DOHH2 (cell line): ENCODE results near the gene TMEM203.
A peak's percentile ranks its signal among the peaks of the same experiment; 100 is the strongest.

Source experiments
- H3F3A ChIP-seq: fragments of 200-600 bp; sonication (generic), shearing (Covaris generic); 2 replicates; pipeline ENCODE4 v1.6.0; 2016; ENCODE audit warnings: antibody characterized with exemption, mild to moderate bottlenecking; ENCODE audit not compliant: control insufficient read depth, insufficient read depth
- H3K27ac ChIP-seq: fragments of 200-600 bp; sonication (generic); 2 replicates; pipeline ENCODE4 v1.5.1; 2014; ENCODE audit warnings: low read depth, mild to moderate bottlenecking, low read length, moderate library complexity
- H3K27me3 ChIP-seq: fragments of 200-600 bp; sonication (generic); 2 replicates; pipeline ENCODE4 v1.6.1; 2014; ENCODE audit warnings: mild to moderate bottlenecking, low read length, mixed read lengths; ENCODE audit not compliant: control insufficient read depth
- H3K36me3 ChIP-seq: fragments of 200-600 bp; sonication (generic); 2 replicates; pipeline ENCODE4 v1.6.1; 2014; ENCODE audit warnings: mild to moderate bottlenecking, low read length, moderate library complexity, mixed read lengths; ENCODE audit not compliant: control insufficient read depth
- H3K4me1 ChIP-seq: fragments of 200-600 bp; sonication (generic); 2 replicates; pipeline ENCODE4 v1.6.1; 2014; ENCODE audit warnings: mild to moderate bottlenecking, low read length, mixed read lengths; ENCODE audit not compliant: control insufficient read depth
- H3K4me2 ChIP-seq: fragments of 200-600 bp; sonication (generic); 2 replicates; pipeline ENCODE4 v1.6.0; 2014; ENCODE audit warnings: mild to moderate bottlenecking, low read length, moderate library complexity
- H3K4me3 ChIP-seq: fragments of 200-600 bp; sonication (generic); 2 replicates; pipeline ENCODE4 v1.5.1; 2014; ENCODE audit warnings: mild to moderate bottlenecking, low read length, mixed read lengths
- H3K79me2 ChIP-seq: fragments of 200-600 bp; sonication (generic); 2 replicates; pipeline ENCODE4 v1.6.1; 2014; ENCODE audit warnings: mild to moderate bottlenecking, low read length, mixed read lengths; ENCODE audit not compliant: control insufficient read depth
- H3K9me2 ChIP-seq: fragments of 200-600 bp; sonication (generic); replicated peaks from 2 replicates; pipeline ENCODE4 v1.6.1; 2014; ENCODE audit warnings: mild to moderate bottlenecking, low read length, mixed read lengths; ENCODE audit not compliant: control insufficient read depth
- H3K9me3 ChIP-seq: fragments of 200-600 bp; sonication (generic); 2 replicates; pipeline ENCODE4 v1.6.1; 2014; ENCODE audit warnings: antibody characterized with exemption, low read length, mixed read lengths; ENCODE audit not compliant: control insufficient read depth, insufficient read depth
- H4K20me1 ChIP-seq: fragments of 200-600 bp; sonication (generic); 2 replicates; pipeline ENCODE4 v1.6.0; 2014; ENCODE audit warnings: low read depth, mild to moderate bottlenecking, antibody characterized with exemption, low read length, moderate library complexity; ENCODE audit not compliant: control insufficient read depth, insufficient read depth
- CTCF ChIP-seq: fragments of 200-600 bp; sonication (generic); IDR thresholded peaks from one replicate; pipeline ENCODE4 v1.5.1; 2014; ENCODE audit warnings: antibody characterized with exemption, mild to moderate bottlenecking, low read depth, low read length; ENCODE audit not compliant: poor library complexity, severe bottlenecking
- EZH2phosphoT487 ChIP-seq: fragments of 200-600 bp; sonication (generic); IDR thresholded peaks from 2 replicates; pipeline ENCODE4 v1.6.1; 2017; ENCODE audit warnings: borderline replicate concordance, mild to moderate bottlenecking, antibody characterized with exemption, low read length, moderate library complexity, mixed read lengths

TMEM203 gene

GRCh38 chr9:137226338-137227053, 21.0 kb upstream of the TMEM203 start:
- no peak overlapping the region for H3K27ac ChIP-seq
- no peak for TF ChIP-seq EZH2phosphoT487
- TF ChIP-seq CTCF = no peak
- H4K20me1 ChIP-seq = no peaks in the 10 kb centered on the region
- no peaks in the 10 kb centered on the region for H3K9me2 ChIP-seq
- H3K36me3 ChIP-seq = no peaks in the 10 kb centered on the region
- H3K27me3 ChIP-seq = peaks cover 13% of the 10 kb centered on the region
- H3K4me3 ChIP-seq = no peak overlapping the region
- H3F3A ChIP-seq = peaks cover 6% of the 10 kb centered on the region
- peaks cover 35% of the 10 kb centered on the region for H3K4me1 ChIP-seq
- no peaks in the 10 kb centered on the region for H3K9me3 ChIP-seq
- no peak overlapping the region for H3K4me2 ChIP-seq
- H3K79me2 ChIP-seq = peaks cover 5% of the 10 kb centered on the region

- H3K27ac ChIP-seq = no peak overlapping the region
- no peaks in the 10 kb centered on the region for H3K9me2 ChIP-seq
- peaks cover 13% of the 10 kb centered on the region for H3K27me3 ChIP-seq
- peaks cover 6% of the 10 kb centered on the region for H3F3A ChIP-seq
- no peaks in the 10 kb centered on the region for H3K9me3 ChIP-seq
- no peak for TF ChIP-seq CTCF
- TF ChIP-seq EZH2phosphoT487 = no peak
- H3K4me1 ChIP-seq = peaks cover 35% of the 10 kb centered on the region
- no peaks in the 10 kb centered on the region for H4K20me1 ChIP-seq
- peaks cover 5% of the 10 kb centered on the region for H3K79me2 ChIP-seq
- no peak overlapping the region for H3K4me3 ChIP-seq
- no peak overlapping the region for H3K4me2 ChIP-seq
- H3K36me3 ChIP-seq = no peaks in the 10 kb centered on the region
Observed at GRCh38 chr9:137225699-137226331, 20.4 kb upstream of the TMEM203 start.

- H3F3A ChIP-seq = peaks cover 6% of the 10 kb centered on the region
- no peaks in the 10 kb centered on the region for H3K9me3 ChIP-seq
- peaks cover 35% of the 10 kb centered on the region for H3K4me1 ChIP-seq
- H4K20me1 ChIP-seq = no peaks in the 10 kb centered on the region
- H3K4me3 ChIP-seq = peak within 1 kb of the TSS; percentile 99
- no peaks in the 10 kb centered on the region for H3K36me3 ChIP-seq
- H3K4me2 ChIP-seq = peak within 1 kb of the TSS; percentile 97
- peaks cover 5% of the 10 kb centered on the region for H3K79me2 ChIP-seq
- TF ChIP-seq EZH2phosphoT487 (no peak), CTCF (no peak)
- peaks cover 9% of the 10 kb centered on the region for H3K27me3 ChIP-seq
- no peaks in the 10 kb centered on the region for H3K9me2 ChIP-seq
- H3K27ac ChIP-seq = peak within 1 kb of the TSS; percentile 68
Observed at GRCh38 chr9:137224830-137225694, 19.6 kb upstream of the TMEM203 start, which contains the start of gene CYSRT1. TSS of gene CYSRT1 (plus strand) at chr9:137225174. CDS start at chr9:137225622, 448 bp downstream.
